ENCODE measurements around the gene CD99L2. TPM values are rescaled to one million over a fixed set of nuclear protein-coding genes. Genes with fewer than 3 reads are reported as not detected.
A peak's percentile ranks its signal among the peaks of the same experiment; 100 is the strongest.

Gene CD99L2
- total RNA-seq, 1 experiment from 2014 or later: 7.3 TPM

- Mint-ChIP-seq H3K27me3 (ENCODE audit: low read depth) (no peaks in the 10 kb centered on the region; the same call in 1 of the 2 replicates), H3K4me3 (no peak overlapping the region), H3K27ac (no peak overlapping the region), H3K4me1 (peaks cover 4 to 8% of the 10 kb centered on the region in 2 experiments), H3K36me3 (ENCODE audit: insufficient read depth in 1 of 3, low read depth in 3 of 3) (peaks cover 0 to 4% (median 1%) of the 10 kb centered on the region in 3 experiments; a peak in 4 of 7 replicates), H3K9me3 (peaks cover 51 to 67% of the 10 kb centered on the region in 2 experiments)
- Histone ChIP-seq H3K79me2 (ENCODE audit: insufficient read depth, low read length) (no peaks in the 10 kb centered on the region), H4K8ac (replicated peaks; ENCODE audit: insufficient read length, low read depth, low read length) (no peak overlapping the region), H4K20me1 (ENCODE audit: control insufficient read depth, insufficient read depth, insufficient read length) (no peaks in the 10 kb centered on the region), H2BK120ac (ENCODE audit: low read depth, low read length, poor library complexity, severe bottlenecking) (no peak overlapping the region), H2BK5ac (ENCODE audit: insufficient read length, low read length) (no peak overlapping the region), H3K14ac (ENCODE audit: insufficient read depth, low read length) (no peak overlapping the region), H3K9me3 (ENCODE audit: control insufficient read depth, low read depth, low read length) (no peaks in the 10 kb centered on the region), H3K56ac (ENCODE audit: insufficient read length, low read depth, low read length) (no peak overlapping the region), H3K9ac (ENCODE audit: extremely low read depth, insufficient read length, low read length) (no peak overlapping the region), H3K4ac (ENCODE audit: low read depth, low read length) (no peak overlapping the region), H3K27ac (ENCODE audit: insufficient read length, low read depth, low read length) (no peak overlapping the region), H2AFZ (ENCODE audit: low read length) (no peak overlapping the region), H3K23me2 (ENCODE audit: insufficient read length, low read depth, low read length, poor library complexity, severe bottlenecking) (no peaks in the 10 kb centered on the region), H2BK20ac (ENCODE audit: low read depth, low read length, poor library complexity, severe bottlenecking) (no peak overlapping the region), H3K4me2 (ENCODE audit: insufficient read depth, insufficient read length, low read length) (no peak overlapping the region), H3K79me1 (ENCODE audit: insufficient read depth, low read depth, low read length, poor library complexity, severe bottlenecking) (no peaks in the 10 kb centered on the region), H2BK15ac (ENCODE audit: low read depth, low read length) (peak overlapping the region; percentile 24; the same call in 1 of the 2 replicates), H3K4me1 (ENCODE audit: insufficient read depth, low read length) (no peaks in the 10 kb centered on the region; the same call in 1 of the 2 replicates), H3K18ac (ENCODE audit: insufficient read length, low read depth, low read length) (no peak overlapping the region), H3K23ac (ENCODE audit: insufficient read length, low read depth, low read length) (no peak overlapping the region), H3K27me3 (ENCODE audit: insufficient read depth, low read length) (no peaks in the 10 kb centered on the region), H4K5ac (ENCODE audit: insufficient read length, low read depth, low read length) (no peak overlapping the region), H2BK12ac (ENCODE audit: insufficient read length, low read depth, low read length) (no peak overlapping the region), H2AK5ac (ENCODE audit: insufficient read length, low read length) (no peak overlapping the region), H3T11ph (ENCODE audit: low read length) (no peak overlapping the region), H4K91ac (ENCODE audit: insufficient read length, low read depth, low read length) (no peak overlapping the region)
- TF ChIP-seq, protein P1, sequence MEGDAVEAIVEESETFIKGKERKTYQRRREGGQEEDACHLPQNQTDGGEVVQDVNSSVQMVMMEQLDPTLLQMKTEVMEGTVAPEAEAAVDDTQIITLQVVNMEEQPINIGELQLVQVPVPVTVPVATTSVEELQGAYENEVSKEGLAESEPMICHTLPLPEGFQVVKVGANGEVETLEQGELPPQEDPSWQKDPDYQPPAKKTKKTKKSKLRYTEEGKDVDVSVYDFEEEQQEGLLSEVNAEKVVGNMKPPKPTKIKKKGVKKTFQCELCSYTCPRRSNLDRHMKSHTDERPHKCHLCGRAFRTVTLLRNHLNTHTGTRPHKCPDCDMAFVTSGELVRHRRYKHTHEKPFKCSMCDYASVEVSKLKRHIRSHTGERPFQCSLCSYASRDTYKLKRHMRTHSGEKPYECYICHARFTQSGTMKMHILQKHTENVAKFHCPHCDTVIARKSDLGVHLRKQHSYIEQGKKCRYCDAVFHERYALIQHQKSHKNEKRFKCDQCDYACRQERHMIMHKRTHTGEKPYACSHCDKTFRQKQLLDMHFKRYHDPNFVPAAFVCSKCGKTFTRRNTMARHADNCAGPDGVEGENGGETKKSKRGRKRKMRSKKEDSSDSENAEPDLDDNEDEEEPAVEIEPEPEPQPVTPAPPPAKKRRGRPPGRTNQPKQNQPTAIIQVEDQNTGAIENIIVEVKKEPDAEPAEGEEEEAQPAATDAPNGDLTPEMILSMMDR (conservative IDR thresholded peaks at IDR 0.05): no peak
- DNase-seq: no peak
Measured at GRCh38 chrX:150919401-150919800, 20.9 kb upstream of the CD99L2 start.
